GM12865 (cell line): Measurements from ENCODE around the gene RAB17.

Source experiments
- DNase-seq: peaks from one replicate; pipeline ENCODE4 v3.0.0; 2010; ENCODE audit warnings: low read depth
- H3K4me3 ChIP-seq: 2 replicates; pipeline ENCODE4 v1.5.1; 2011; ENCODE audit warnings: mild to moderate bottlenecking, low read depth, low read length, control low read depth
- TF ChIP-seq, protein P1 (sequence below): IDR thresholded peaks from 2 replicates; pipeline ENCODE4 v1.5.1; 2011; ENCODE audit warnings: low read length, control low read depth, low read depth, inconsistent platforms; ENCODE audit not compliant: insufficient read depth; ENCODE audit errors: missing control alignments

Gene RAB17, protein sequence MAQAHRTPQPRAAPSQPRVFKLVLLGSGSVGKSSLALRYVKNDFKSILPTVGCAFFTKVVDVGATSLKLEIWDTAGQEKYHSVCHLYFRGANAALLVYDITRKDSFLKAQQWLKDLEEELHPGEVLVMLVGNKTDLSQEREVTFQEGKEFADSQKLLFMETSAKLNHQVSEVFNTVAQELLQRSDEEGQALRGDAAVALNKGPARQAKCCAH

DNA sequence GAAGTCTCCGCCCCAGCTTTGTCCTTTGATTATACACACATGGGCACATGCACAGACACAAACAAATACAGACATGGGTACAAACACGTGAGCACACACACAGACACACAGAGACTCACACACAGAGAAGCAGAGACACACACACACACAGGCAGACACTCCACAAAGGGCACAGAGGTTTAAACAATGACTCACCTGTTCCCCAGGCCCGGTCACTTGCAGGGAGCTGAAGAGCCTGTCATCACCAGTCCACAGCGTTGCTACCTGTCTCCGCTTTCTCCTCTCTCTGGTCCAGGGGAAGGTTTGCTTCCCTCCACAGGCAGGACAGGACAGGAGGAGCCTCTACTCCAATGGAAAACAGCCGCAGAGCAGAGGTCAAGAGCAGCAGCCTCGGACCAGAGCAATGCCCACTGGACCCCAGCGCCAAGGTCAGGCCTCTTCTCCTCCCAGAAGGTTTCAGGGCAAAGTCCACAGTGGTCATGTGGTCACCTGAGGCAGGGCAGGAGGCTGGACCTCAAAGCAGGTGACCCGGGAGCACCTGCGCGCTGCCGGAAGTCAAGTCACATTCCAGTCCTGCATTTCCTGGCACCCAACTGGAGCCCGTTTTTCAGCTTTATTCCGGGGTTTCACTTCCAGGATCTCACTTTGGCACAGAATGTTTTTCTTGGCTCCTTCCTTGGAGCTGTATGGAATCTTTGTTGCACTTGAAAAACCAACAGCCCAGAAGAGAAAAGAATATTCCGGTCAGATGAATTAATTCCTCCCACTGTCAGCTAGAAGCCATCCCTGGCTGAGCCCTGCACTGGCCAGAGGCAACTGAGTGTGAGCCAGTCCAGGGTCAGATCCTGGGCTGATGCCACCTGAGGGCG, at the start of gene RAB17:
RAB17 (minus strand) TSS at position 463 of the 869 bp plus-strand sequence. CDS start 4,580 bp downstream, outside the sequence.
- TF ChIP-seq, protein P1, sequence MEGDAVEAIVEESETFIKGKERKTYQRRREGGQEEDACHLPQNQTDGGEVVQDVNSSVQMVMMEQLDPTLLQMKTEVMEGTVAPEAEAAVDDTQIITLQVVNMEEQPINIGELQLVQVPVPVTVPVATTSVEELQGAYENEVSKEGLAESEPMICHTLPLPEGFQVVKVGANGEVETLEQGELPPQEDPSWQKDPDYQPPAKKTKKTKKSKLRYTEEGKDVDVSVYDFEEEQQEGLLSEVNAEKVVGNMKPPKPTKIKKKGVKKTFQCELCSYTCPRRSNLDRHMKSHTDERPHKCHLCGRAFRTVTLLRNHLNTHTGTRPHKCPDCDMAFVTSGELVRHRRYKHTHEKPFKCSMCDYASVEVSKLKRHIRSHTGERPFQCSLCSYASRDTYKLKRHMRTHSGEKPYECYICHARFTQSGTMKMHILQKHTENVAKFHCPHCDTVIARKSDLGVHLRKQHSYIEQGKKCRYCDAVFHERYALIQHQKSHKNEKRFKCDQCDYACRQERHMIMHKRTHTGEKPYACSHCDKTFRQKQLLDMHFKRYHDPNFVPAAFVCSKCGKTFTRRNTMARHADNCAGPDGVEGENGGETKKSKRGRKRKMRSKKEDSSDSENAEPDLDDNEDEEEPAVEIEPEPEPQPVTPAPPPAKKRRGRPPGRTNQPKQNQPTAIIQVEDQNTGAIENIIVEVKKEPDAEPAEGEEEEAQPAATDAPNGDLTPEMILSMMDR: no peak
- no peak within 1 kb of the TSS for H3K4me3 ChIP-seq
- no peak for DNase-seq

DNA sequence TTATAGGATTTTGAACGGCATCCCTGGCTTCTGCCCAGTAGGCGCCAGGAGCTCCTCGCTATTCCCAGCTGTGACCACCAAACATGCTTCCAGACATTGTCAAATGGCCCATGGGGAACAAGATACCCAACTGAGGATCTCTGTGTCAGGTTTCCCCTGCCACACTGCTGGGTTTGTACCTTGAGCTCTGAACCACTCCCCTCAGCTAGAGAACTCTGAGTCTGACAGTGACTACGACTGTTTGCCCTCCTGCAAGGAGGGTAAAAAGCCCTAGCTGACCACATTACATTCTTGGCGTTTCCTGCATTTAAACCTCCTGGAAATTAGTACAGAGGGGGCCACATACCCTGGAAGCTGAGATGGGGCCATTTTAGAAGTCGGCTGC, 49.3 kb upstream of the RAB17 start:
- no peak for DNase-seq
- no peak overlapping the region for H3K4me3 ChIP-seq
- TF ChIP-seq, protein P1: no peak

DNA sequence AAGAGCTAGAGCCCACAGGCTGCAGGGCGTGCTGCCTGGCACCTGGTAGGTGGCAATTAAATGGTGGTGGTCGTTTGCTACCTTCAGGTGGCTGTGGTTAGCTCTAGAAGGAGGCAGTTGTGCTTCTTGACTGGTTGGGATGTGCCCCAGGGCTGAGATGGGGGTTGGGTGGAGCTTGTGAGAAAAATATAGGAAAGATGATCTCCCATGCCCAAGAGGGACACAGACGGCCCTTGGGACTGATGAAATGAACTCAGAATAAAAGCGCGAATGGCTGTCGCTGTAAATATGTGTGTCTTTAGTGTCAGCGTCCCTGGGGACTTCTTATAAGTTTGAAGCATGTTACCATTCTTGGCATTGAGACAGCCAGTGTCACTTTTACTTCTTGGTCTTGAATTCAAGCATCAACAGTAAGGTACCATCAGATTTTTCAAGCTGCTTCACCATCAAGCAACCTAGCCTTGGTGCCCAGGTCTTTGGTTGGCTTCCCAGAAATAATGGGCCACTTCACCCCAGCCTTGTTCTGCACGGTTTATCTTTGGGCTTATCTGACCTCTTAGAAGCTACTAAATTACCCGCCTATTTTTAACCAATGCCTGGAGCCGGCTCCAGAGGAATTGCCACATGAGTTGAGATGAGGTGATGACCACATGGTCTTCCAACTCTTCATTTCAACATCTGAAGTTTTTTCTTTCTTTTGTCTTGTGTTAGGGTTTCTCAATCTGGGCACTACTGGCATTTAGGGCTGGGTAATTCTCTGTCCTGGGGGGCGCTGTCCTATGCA, 48.7 kb upstream of the RAB17 start:
- TF ChIP-seq, protein P1: no peak
- DNase-seq: no peak
- no peak overlapping the region for H3K4me3 ChIP-seq

DNA sequence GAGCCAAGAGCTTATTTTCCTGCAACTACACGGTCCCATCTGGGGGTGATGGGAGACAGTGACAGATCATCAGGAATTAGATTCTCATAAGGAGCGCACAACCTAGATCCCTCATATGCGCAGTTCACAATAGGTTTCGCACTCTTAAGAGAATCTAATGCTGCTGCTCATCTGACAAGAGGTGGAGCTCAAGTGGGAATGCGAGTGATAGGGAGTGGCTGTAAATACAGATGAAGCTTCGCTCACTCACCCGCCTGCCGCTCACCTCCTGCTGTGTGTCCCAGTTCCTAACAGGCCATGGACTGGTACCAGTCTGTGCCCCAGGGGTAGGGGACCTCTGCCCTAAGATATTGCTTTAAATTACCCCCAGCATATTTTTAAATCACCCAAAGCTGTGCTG, 47.6 kb upstream of the RAB17 start:
- TF ChIP-seq, protein P1: no peak
- DNase-seq: no peak
- H3K4me3 ChIP-seq: no peak overlapping the region

DNA sequence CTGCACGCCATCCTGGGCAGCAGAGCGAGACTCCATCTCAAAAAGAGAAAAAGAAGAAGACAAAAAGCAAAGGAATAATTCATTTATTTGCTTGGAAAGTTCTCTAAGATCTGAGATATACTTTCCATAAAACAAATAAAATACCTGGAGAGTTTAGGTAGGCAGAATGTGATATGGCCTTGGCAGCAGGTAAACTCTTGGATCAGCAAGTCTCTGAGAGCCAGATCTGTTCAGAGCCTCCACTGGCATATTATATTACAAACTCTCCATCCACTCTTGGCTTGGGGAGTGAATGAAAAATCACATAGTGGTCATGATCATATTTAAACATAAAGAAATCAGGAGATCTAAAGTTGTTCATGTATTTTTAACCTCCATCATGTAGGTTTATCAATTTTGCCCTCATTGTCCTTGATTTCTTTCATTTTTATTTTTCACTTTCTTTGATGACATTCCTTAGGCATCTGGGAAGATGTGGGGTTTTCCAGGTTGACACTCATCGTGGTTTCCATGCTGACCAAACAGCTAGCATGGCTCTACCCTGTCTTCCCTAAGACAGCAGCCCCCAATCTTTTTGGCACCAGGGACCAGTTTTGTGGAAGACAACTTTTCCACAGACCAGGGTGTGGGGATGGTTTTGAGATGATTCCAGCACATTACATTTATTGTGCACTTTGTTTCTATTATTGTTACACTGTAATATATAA, 47.0 kb upstream of the RAB17 start:
- no peak for DNase-seq
- TF ChIP-seq, protein P1: no peak
- H3K4me3 ChIP-seq: no peak overlapping the region

DNA sequence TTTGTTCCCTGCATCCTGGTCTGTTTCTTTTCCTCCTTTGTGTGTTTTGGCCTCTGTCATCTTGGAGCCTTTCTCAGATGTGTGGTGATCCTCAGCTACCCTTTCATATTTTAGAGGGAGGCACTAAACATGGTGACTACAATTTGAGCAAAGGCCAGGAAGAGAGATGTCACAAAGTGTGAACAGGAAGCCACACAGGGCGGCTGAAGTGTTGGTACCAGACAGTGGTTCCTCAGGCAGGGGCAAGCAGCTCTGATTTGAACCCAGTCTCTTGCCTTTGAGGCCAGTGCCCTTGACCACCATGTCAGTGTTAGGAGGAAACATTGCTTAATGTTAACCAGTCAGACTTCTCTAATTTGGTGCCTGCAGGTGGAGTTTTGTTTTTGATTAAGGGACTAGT, 46.0 kb upstream of the RAB17 start:
- TF ChIP-seq, protein P1: no peak
- no peak overlapping the region for H3K4me3 ChIP-seq
- DNase-seq: no peak
